ENCODE results near the gene CASP7. TPM values are rescaled to one million over a fixed set of nuclear protein-coding genes. Genes with fewer than 3 reads are reported as not detected.
A peak's percentile ranks its signal among the peaks of the same experiment; 100 is the strongest.
"Not testable (repeated sequence)": the region's sequence is repeated elsewhere in the genome, so short reads cannot be mapped to it uniquely, and the experiment has no call there.

The CASP7 gene
- total and polyA plus RNA-seq, 7 experiments from 2014 or later: 8.5 to 43.4 (median 13.6) TPM

DNA sequence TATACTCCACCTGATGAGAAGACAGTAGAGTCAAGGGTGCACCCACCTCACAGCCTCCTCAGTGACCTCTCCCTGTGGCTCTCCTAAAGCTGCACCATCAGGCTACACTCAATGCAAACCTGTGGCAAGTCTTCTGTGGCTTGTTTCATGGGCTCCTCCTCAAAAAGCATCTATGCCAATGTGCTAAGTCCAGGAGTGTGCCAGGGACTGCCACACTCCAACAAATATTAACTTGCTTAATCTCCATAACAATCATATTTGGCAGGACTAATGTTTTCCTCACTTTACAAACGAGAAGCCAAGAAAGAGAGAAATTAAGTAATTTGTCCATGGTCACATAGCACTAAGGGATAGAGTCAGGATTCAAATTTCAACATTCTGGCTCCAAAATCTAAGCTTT lies 27.8 kb upstream of the CASP7 start:
- Mint-ChIP-seq H3K27me3 (peaks cover 21 to 33% (median 23%) of the 10 kb centered on the region in 5 donors), H3K4me1 (no peaks in the 10 kb centered on the region), H3K9me3 (no peaks in the 10 kb centered on the region), H3K36me3 (no peaks in the 10 kb centered on the region), H3K27ac (no peak overlapping the region), H3K4me3 (no peak overlapping the region)
- Histone ChIP-seq H3K4me1 (ENCODE audit: control insufficient read depth in 2 of 2, insufficient read depth in 2 of 2, low read length in 2 of 2) (no peaks in the 10 kb centered on the region), H3K9me3 (ENCODE audit: control insufficient read depth in 2 of 3, low read length in 3 of 3) (no peaks in the 10 kb centered on the region), H3K27me3 (ENCODE audit: control insufficient read depth in 2 of 2, insufficient read depth in 2 of 2, low read length in 2 of 2) (no peaks in the 10 kb centered on the region), H3K4me3 (ENCODE audit: low read length) (no peak overlapping the region), H3K36me3 (ENCODE audit: control insufficient read depth in 2 of 3, insufficient read depth in 3 of 3, low read length in 3 of 3) (no peaks in the 10 kb centered on the region), H3K27ac (ENCODE audit: low read depth, low read length) (no peak overlapping the region)
- ChIA-PET CTCF (interaction anchor here (0.5 kb wide), 1 partner anchor 461 kb away, joined by 3 read pairs; no protein-coding TSS in a partner anchor), POLR2A (no interaction called here)
- ATAC-seq (no peak), DNase-seq (no peak)
- intact Hi-C loops (cut with micrococcal nuclease): no loop called here

DNA sequence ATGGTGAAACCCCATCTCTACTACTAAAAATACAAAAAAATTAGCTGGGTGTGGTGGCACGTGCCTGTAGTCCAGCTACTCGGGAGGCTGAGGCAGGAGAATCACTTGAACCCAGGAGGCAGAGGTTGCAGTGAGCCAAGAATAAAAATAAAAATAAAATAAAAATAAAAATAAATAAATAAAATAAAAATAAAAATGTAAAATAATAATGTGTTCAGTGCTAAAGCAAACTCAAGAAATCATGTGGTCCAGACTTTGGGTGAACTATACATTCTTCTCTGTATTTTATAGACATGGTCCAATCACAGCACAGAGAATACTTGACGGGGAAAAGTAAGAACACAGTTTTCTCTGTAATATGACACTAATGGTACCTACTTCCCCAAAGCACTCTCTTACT lies 27.3 kb upstream of the CASP7 start:
- H3K4me1 Mint-ChIP-seq: not testable (repeated sequence)

DNA sequence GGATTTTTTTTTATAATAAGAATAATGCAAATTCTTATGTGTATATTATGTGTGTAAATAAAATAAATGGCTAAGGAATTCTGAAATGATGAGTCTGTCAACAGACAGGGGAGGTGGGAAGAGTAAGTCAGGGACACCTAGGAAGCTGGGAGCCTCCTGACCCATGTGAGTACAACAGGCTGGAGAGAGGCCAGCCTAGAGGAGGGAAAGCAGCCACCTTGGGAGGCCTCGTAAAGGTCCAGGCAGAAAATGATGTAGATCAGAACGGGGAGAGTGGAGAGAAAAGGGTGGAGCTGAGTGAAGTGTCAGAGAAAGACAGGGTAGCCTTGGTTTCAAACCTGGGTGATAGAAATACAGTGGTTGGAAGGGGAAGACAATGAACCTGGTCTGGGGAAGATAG lies 22.8 kb upstream of the CASP7 start:
- no peaks in the 10 kb centered on the region for H3K9me3 ChIP-seq (ENCODE audit: control insufficient read depth in 2 of 3, low read length in 3 of 3)
- no peaks in the 10 kb centered on the region for H3K9me3 Mint-ChIP-seq

More for the DNA sequence above, 27.3 kb upstream of the CASP7 start:
- POLR2A ChIA-PET; H3K27me3 ChIP-seq (ENCODE audit: control insufficient read depth in 2 of 2, insufficient read depth in 2 of 2, low read length in 2 of 2); H3K36me3 ChIP-seq (ENCODE audit: control insufficient read depth in 2 of 3, insufficient read depth in 3 of 3, low read length in 3 of 3); H3K9me3 Mint-ChIP-seq; intact Hi-C loops (cut with micrococcal nuclease); H3K36me3 Mint-ChIP-seq; DNase-seq; H3K27ac ChIP-seq (ENCODE audit: low read depth, low read length); H3K4me3 Mint-ChIP-seq; H3K4me3 ChIP-seq (ENCODE audit: low read length); H3K27ac Mint-ChIP-seq; H3K4me1 ChIP-seq (ENCODE audit: control insufficient read depth in 2 of 2, insufficient read depth in 2 of 2, low read length in 2 of 2); CTCF ChIA-PET; ATAC-seq; H3K9me3 ChIP-seq (ENCODE audit: control insufficient read depth in 2 of 3, low read length in 3 of 3): not testable (repeated sequence)
- H3K27me3 Mint-ChIP-seq: peaks cover 19 to 35% (median 21%) of the 10 kb centered on the region in 5 donors

DNA sequence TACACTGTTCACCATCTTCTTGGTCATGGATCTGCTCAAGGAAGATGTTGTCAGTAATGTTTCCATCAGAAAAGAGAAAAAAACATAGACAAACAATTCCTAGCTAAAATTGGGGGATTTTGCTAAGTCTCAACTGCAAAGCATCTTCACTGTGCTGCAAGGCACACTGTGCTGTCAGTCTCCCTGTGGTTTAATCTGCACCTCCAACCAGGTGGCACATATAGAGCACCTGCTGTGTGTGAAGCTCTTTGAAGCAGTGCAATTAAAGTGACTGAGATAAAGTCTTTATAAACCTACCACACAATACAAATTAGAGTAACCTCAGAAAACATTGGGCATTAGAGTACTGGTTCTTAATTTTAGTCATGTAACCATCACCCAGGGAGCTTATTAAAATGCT lies 22.2 kb upstream of the CASP7 start:
- CTCF ChIA-PET: no interaction called here
- no peak for ATAC-seq

More for the DNA sequence above, 22.8 kb upstream of the CASP7 start:
- DNase-seq: no peak
- ChIA-PET CTCF (no interaction called here), POLR2A (no interaction called here)
- H3K27me3 ChIP-seq (ENCODE audit: control insufficient read depth in 2 of 2, insufficient read depth in 2 of 2, low read length in 2 of 2): no peaks in the 10 kb centered on the region
- no peak overlapping the region for H3K4me3 ChIP-seq (ENCODE audit: low read length)
- no peaks in the 10 kb centered on the region for H3K4me1 Mint-ChIP-seq
- H3K36me3 Mint-ChIP-seq: no peaks in the 10 kb centered on the region
- intact Hi-C loops (cut with micrococcal nuclease): no loop called here
- no peak overlapping the region for H3K27ac Mint-ChIP-seq
- no peaks in the 10 kb centered on the region for H3K4me1 ChIP-seq (ENCODE audit: control insufficient read depth in 2 of 2, insufficient read depth in 2 of 2, low read length in 2 of 2)
- no peak overlapping the region for H3K27ac ChIP-seq (ENCODE audit: low read depth, low read length)
- peaks cover 10 to 32% (median 23%) of the 10 kb centered on the region in 5 donors for H3K27me3 Mint-ChIP-seq
- H3K4me3 Mint-ChIP-seq: no peak overlapping the region
- H3K36me3 ChIP-seq (ENCODE audit: control insufficient read depth in 2 of 3, insufficient read depth in 3 of 3, low read length in 3 of 3): no peaks in the 10 kb centered on the region
- ATAC-seq: no peak

DNA sequence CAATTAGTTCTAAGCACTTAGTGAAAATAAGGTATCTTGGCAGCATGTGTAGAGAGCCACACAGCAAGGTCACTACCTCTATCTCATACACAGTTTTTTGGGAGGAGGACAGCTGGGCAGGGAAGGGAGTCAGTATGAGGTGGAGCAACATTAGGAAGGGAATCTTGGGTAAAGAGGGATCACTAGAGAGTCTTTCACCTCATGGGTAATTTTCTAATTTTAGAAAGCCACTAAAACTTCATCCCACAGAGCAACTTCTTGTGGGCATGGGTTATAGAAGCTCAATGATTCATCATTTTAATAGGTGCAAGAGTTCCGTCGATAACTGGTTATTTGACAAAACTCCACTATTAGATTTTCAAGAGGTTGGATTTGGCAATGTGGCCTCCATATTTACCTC lies 18.4 kb upstream of the CASP7 start:
- Mint-ChIP-seq H3K9me3 (no peaks in the 10 kb centered on the region), H3K4me3 (no peak overlapping the region), H3K36me3 (no peaks in the 10 kb centered on the region), H3K27ac (no peak overlapping the region), H3K4me1 (peaks cover 0 to 4% (median 0%) of the 10 kb centered on the region in 7 donors), H3K27me3 (peaks cover 5 to 25% (median 11%) of the 10 kb centered on the region in 5 donors)
- no peak overlapping the region for H3K27ac ChIP-seq (ENCODE audit: low read depth, low read length)
- ChIA-PET POLR2A (no interaction called here), CTCF (no interaction called here)
- H3K27me3 ChIP-seq (ENCODE audit: control insufficient read depth in 2 of 2, insufficient read depth in 2 of 2, low read length in 2 of 2): no peaks in the 10 kb centered on the region
- DNase-seq (no peak), ATAC-seq (no peak)
- no peaks in the 10 kb centered on the region for H3K36me3 ChIP-seq (ENCODE audit: control insufficient read depth in 2 of 3, insufficient read depth in 3 of 3, low read length in 3 of 3)
- no peak overlapping the region for H3K4me3 ChIP-seq (ENCODE audit: low read length)
- intact Hi-C loops (cut with micrococcal nuclease): no loop called here
- no peaks in the 10 kb centered on the region for H3K4me1 ChIP-seq (ENCODE audit: control insufficient read depth in 2 of 2, insufficient read depth in 2 of 2, low read length in 2 of 2)
- no peaks in the 10 kb centered on the region for H3K9me3 ChIP-seq (ENCODE audit: control insufficient read depth in 2 of 3, low read length in 3 of 3)

More for the DNA sequence above, 22.2 kb upstream of the CASP7 start:
- Histone ChIP-seq H3K9me3 (ENCODE audit: control insufficient read depth in 2 of 3, low read length in 3 of 3) (no peaks in the 10 kb centered on the region), H3K27me3 (ENCODE audit: control insufficient read depth in 2 of 2, insufficient read depth in 2 of 2, low read length in 2 of 2) (no peaks in the 10 kb centered on the region), H3K36me3 (ENCODE audit: control insufficient read depth in 2 of 3, insufficient read depth in 3 of 3, low read length in 3 of 3) (no peaks in the 10 kb centered on the region), H3K27ac (ENCODE audit: low read depth, low read length) (no peak overlapping the region), H3K4me3 (ENCODE audit: low read length) (no peak overlapping the region), H3K4me1 (ENCODE audit: control insufficient read depth in 2 of 2, insufficient read depth in 2 of 2, low read length in 2 of 2) (no peaks in the 10 kb centered on the region)
- intact Hi-C loops (cut with micrococcal nuclease): no loop called here
- POLR2A ChIA-PET: no interaction called here
- H3K9me3 Mint-ChIP-seq: no peaks in the 10 kb centered on the region
- H3K4me1 Mint-ChIP-seq: no peaks in the 10 kb centered on the region
- no peak overlapping the region for H3K4me3 Mint-ChIP-seq
- peaks cover 9 to 34% (median 24%) of the 10 kb centered on the region in 5 donors for H3K27me3 Mint-ChIP-seq
- DNase-seq: no peak
- H3K36me3 Mint-ChIP-seq: no peaks in the 10 kb centered on the region
- no peak overlapping the region for H3K27ac Mint-ChIP-seq

DNA sequence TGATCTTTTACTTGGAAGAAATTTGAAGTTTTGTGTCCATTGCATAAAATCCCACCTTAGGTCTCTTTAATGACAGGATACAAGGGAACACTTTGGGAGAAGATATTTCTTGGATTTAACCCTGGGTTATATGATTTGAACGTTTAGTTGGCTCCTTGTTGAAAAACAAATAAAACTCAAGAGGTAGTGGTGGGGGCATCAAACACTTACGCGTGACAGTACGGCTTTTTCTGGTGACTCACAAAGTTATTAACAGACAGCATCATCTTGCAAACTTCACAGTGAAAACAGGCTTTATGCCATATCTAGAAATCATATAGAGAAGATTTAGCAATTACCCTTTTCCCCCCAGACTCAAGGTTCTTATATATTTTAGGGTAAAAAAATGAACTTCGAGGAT lies 16.6 kb upstream of the CASP7 start:
- no peaks in the 10 kb centered on the region for H3K36me3 Mint-ChIP-seq
- H3K27me3 Mint-ChIP-seq: peaks cover 0 to 20% (median 8%) of the 10 kb centered on the region in 5 donors
- POLR2A ChIA-PET: no interaction called here
- DNase-seq (no peak), ATAC-seq (no peak)
- Histone ChIP-seq H3K4me1 (ENCODE audit: control insufficient read depth in 2 of 2, insufficient read depth in 2 of 2, low read length in 2 of 2) (no peaks in the 10 kb centered on the region), H3K9me3 (ENCODE audit: control insufficient read depth in 2 of 3, low read length in 3 of 3) (no peaks in the 10 kb centered on the region), H3K27me3 (ENCODE audit: control insufficient read depth in 2 of 2, insufficient read depth in 2 of 2, low read length in 2 of 2) (no peaks in the 10 kb centered on the region), H3K27ac (ENCODE audit: low read depth, low read length) (no peak overlapping the region), H3K36me3 (ENCODE audit: control insufficient read depth in 2 of 3, insufficient read depth in 3 of 3, low read length in 3 of 3) (no peaks in the 10 kb centered on the region), H3K4me3 (ENCODE audit: low read length) (no peak overlapping the region)
- no peak overlapping the region for H3K4me3 Mint-ChIP-seq
- intact Hi-C loops (cut with micrococcal nuclease): no loop called here
- peaks cover 0 to 1% (median 0%) of the 10 kb centered on the region in 11 donors for H3K9me3 Mint-ChIP-seq
- H3K27ac Mint-ChIP-seq: peak overlapping the region in 1 of 9 donors; percentile 15
- H3K4me1 Mint-ChIP-seq: peaks cover 0 to 11% (median 0%) of the 10 kb centered on the region in 7 donors
- CTCF ChIA-PET: no interaction called here

DNA sequence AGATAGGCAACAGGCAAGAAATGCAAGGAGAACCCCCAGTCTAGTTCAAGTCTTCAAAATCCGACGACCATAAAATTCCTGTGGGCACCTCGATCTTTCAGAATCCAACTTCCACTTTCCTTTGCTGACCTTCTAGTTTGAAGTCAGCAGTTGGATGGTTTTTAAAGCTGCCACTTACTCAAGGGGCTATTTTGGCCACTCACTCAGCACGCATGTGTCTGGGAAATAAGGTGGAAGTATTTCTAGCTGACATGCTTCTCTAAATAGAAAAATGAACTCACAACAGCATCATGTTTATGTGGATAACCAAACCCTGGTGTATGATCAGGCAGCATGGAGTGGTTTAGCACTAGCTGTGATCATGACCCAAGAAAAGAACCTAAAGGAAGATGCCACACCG lies 15.8 kb upstream of the CASP7 start, which contains the start of gene NRAP:
Gene NRAP, minus strand, starts transcription at position 134 of the 400 bp plus-strand sequence. CDS start 159 bp downstream, outside the sequence.
- H3K9me3 Mint-ChIP-seq: peaks cover 0 to 1% (median 0%) of the 10 kb centered on the region in 11 donors
- ChIA-PET POLR2A (no interaction called here), CTCF (no interaction called here)
- H3K27ac Mint-ChIP-seq: peak within 1 kb of the TSS in 1 of 9 donors; percentile 15
- H3K9me3 ChIP-seq (ENCODE audit: control insufficient read depth in 2 of 3, low read length in 3 of 3): no peaks in the 10 kb centered on the region
- no peaks in the 10 kb centered on the region for H3K4me1 ChIP-seq (ENCODE audit: control insufficient read depth in 2 of 2, insufficient read depth in 2 of 2, low read length in 2 of 2)
- peaks cover 0 to 20% (median 8%) of the 10 kb centered on the region in 5 donors for H3K27me3 Mint-ChIP-seq
- no peaks in the 10 kb centered on the region for H3K36me3 Mint-ChIP-seq
- DNase-seq (no peak), ATAC-seq (no peak)
- intact Hi-C loops (cut with micrococcal nuclease): no loop called here
- no peaks in the 10 kb centered on the region for H3K36me3 ChIP-seq (ENCODE audit: control insufficient read depth in 2 of 3, insufficient read depth in 3 of 3, low read length in 3 of 3)
- H3K27me3 ChIP-seq (ENCODE audit: control insufficient read depth in 2 of 2, insufficient read depth in 2 of 2, low read length in 2 of 2): no peaks in the 10 kb centered on the region
- H3K4me1 Mint-ChIP-seq: peaks cover 0 to 11% (median 0%) of the 10 kb centered on the region in 7 donors
- no peak within 1 kb of the TSS for H3K4me3 ChIP-seq (ENCODE audit: low read length)
- H3K4me3 Mint-ChIP-seq: no peak within 1 kb of the TSS
- H3K27ac ChIP-seq (ENCODE audit: low read depth, low read length): no peak within 1 kb of the TSS

All from naive thymus-derived CD4-positive, alpha-beta T cell (primary cell).